Measurements from ENCODE around the gene POLK.

The POLK gene

GRCh38 chr5:75612901-75613300 is 101.2 kb downstream of the POLK start:
- no peak for TF ChIP-seq CTCF (IDR thresholded peaks at IDR 0.05; ENCODE audit: low read depth, low read length, missing control alignments)
- no peak overlapping the region for H3K4me3 ChIP-seq (ENCODE audit: low read depth, low read length)

GRCh38 chr5:75614176-75614575 is 102.5 kb downstream of the POLK start:
- no peak for DNase-seq (ENCODE audit: low read depth)
- TF ChIP-seq CTCF (IDR thresholded peaks at IDR 0.05; ENCODE audit: low read depth, low read length, missing control alignments), result no peak
- H3K4me3 ChIP-seq (ENCODE audit: low read depth, low read length), result no peak overlapping the region

More at GRCh38 chr5:75612901-75613300, 101.2 kb downstream of the POLK start:
- DNase-seq (ENCODE audit: low read depth), result no peak

- TF ChIP-seq CTCF (IDR thresholded peaks at IDR 0.05; ENCODE audit: low read depth, low read length, missing control alignments), result no peak
- H3K4me3 ChIP-seq (ENCODE audit: low read depth, low read length), result no peak overlapping the region
- DNase-seq (ENCODE audit: low read depth), result no peak
These were observed 104.7 kb downstream of the POLK start for GRCh38 chr5:75616371-75616881.

- TF ChIP-seq CTCF (IDR thresholded peaks at IDR 0.05; ENCODE audit: low read depth, low read length, missing control alignments), result no peak
- no peak for DNase-seq (ENCODE audit: low read depth)
These were observed 105.4 kb downstream of the POLK start for GRCh38 chr5:75616971-75617621.

GRCh38 chr5:75617736-75618352 is 106.2 kb downstream of the POLK start:
- no peak overlapping the region for H3K4me3 ChIP-seq (ENCODE audit: low read depth, low read length)
- DNase-seq (ENCODE audit: low read depth), result no peak
- TF ChIP-seq CTCF (IDR thresholded peaks at IDR 0.05; ENCODE audit: low read depth, low read length, missing control alignments), result no peak

More at GRCh38 chr5:75616971-75617621, 105.4 kb downstream of the POLK start:
- H3K4me3 ChIP-seq (ENCODE audit: low read depth, low read length), result no peak overlapping the region

- no peak for TF ChIP-seq CTCF (IDR thresholded peaks at IDR 0.05; ENCODE audit: low read depth, low read length, missing control alignments)
- no peak overlapping the region for H3K4me3 ChIP-seq (ENCODE audit: low read depth, low read length)
- DNase-seq (ENCODE audit: low read depth), result no peak
These were observed 108.7 kb downstream of the POLK start for GRCh38 chr5:75620184-75620959.
